Right renal cortex interstitium (tissue), 3 donors: ENCODE data around the gene IGBP1. TPM values are rescaled to one million over a fixed set of nuclear protein-coding genes. Genes with fewer than 3 reads are reported as not detected.
A peak's percentile ranks its signal among the peaks of the same experiment; 100 is the strongest.
"Not testable (repeated sequence)": the region's sequence is repeated elsewhere in the genome, so short reads cannot be mapped to it uniquely, and the experiment has no call there.

Experiments
- DNase-seq, 3 donors: peaks; one replicate each; pipeline ENCODE4 v3.0.0-alpha.2; 2013; ENCODE audit warnings: low read depth in 3 of 3, low spot score in 2 of 3
- polyA plus RNA-seq, 3 donors: library from polyadenylated mRNA; unstranded; fragments of 120-200 nt; gene quantifications; one replicate each; pipeline ENCODE4 v1.2.1, GENCODE V29; 2013; ENCODE audit not compliant: insufficient read length in 3 of 3

Gene IGBP1
- polyA plus RNA-seq, 3 donors, result 115 to 121 (median 117) TPM

DNA sequence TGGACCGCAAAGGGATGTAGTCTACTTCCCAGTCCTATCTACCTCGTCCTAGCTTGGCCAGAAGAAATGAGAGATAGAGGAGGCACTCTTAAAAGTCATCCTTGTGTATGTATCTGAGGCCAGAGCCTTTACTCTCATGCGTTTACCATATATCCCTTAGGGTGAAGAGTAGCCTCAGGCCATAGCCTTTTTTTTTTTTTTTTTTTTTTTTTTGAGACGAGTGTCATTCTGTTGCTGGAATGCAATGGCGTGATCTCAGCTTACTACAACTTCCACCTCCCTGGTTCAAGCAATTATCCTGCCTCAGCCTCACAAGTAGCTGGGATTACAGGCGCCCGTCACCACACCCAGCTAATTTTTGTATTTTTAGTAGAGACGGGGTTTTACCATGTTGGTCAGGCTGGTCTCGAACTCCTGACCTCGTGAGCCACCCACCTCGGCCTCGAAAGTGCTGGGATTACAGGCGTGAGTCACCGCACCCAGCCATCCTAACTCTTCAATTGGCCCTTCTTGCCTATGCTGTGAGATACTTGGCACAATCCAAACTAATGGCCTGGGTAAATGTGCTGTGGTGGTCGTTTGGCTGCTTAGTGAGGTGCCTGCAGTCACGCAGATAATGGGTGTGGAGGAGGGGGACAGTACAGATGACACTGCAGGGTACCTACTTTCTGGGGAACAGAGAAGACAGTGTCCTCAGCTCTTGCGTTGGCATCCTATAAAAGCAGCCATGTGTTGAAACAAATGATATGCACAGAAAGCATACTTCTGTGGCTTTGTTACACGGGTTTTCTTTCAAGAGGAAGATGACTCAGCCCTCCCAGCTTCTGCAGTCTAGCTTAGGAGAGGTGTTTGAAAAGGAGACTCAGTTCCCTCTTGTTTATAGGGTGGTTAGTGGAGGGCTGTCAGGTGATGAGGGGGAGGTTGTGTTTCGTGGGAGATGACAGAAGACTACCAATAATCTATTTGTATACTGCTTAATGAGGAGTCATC, 33.6 kb downstream of the IGBP1 start:
- DNase-seq, result no peak

DNA sequence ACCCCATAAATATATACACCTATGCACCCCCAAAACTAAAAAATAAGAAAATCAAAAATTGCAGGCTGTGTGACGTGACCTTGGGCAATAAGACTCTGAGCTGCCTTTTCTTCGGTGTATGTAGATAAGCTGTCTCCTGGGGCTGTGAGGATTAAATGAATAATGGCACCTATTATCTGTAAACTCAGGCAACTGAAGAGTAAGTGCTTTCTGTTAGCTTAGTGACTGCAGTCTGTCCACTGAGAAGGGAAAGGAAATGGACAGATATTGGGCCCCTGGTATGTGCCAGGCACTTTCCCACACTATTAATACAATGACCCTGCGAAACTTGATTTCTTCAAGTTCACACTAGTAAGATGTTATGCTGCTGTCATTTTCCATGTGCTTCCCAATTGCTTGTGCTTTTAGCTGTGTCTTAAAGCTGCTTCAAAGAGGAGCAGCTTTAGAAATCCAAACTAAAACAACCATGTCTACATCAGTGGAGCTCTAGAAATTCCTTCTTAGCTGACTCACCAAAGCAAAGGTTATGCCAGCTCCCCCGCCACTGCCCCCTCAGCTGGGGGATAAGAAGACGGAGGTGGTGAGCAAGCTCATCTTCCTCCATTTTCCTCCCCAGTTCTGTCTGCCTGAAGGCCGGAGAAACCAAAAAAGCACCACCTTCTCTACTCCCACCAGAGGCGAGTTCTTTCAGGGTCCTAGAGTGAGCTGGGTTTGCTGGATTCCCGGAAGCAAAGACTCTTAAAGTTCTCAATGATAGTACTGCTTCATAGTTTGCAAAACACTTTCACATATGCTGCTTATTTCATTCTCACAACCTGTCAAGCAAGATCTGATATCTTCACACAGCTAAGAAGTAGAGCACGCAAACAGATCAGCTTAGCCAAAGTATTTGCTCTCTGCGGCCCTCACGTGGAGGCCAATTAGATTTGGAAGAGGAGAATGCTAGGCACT, 35.3 kb downstream of the IGBP1 start:
- DNase-seq, result no peak

DNA sequence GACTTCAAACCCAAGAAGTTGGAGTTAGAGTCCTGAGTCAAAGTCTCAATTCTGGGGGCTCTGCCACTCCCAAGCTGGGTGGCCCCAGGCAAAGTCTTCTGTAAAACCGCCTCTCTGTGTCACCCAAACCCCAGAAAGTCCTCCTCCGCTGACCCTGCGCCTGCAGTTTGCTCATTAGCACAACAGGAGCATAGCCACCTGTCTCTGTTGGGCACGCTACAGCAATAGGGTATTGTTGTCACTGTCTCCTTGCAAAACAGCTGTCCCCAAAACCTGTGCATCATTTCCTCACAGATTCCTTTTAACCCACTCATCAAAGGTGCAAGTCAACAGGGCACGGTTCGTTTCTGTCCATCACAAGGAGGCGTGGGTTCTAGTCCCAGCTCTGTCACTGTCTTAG, 36.0 kb downstream of the IGBP1 start:
- DNase-seq, result no peak

DNA sequence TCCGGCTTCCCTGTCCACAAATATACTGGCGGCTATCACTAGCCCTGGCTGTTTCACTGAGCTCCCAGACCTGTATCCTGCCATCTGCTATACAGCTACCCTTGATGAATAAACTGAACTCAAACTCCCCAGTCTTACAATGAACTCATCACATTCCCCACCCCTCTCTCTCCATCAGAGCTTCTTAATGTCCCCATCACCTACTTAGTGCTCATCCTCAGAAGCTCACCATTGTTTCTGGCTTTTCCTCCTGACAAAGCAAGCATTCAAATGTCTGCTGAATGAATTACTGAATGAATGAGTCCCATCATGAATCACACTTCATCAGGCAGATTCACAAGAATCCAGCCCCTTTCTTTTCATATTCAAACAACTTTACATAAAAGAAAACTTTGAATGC, 38.4 kb downstream of the IGBP1 start:
- no peak for DNase-seq

DNA sequence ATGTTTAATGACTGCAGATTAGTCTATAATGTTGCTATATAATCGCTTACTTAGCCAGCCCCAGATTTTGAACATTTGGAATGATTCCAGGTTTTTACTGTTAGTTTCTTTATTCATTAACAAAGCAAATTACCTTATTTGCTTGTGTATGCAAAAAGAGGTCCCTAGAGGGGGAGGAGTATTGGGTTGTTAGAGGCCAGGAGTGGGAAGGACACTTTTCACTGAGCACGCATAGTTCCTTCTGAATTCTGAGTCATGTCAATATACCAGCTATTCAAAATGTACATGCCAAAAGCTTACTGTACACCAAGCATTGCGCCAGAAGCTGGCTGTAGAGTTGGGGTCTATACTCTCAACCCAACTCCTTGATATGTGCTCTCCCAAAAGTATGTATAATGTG, 39.0 kb downstream of the IGBP1 start:
- DNase-seq, result no peak

DNA sequence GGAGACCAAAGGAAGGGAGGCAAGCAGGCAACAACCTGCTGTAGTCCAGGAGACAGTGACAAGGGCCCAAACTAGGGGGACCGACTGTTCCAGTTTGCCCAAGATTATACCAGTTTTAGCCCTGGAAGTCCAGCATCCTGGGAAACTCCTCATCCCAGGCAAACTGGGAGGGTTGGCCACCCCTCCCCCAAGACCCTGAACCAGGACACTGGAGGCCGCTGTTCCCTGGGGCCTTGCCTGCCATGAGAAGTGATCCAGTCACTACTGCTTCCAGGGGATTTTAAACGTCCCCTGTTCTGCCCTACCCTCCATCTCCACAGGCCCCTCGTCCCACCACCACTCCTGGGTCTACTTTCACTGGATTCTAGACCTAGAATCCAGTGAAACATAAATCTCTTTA, 39.7 kb downstream of the IGBP1 start:
- no peak for DNase-seq

DNA sequence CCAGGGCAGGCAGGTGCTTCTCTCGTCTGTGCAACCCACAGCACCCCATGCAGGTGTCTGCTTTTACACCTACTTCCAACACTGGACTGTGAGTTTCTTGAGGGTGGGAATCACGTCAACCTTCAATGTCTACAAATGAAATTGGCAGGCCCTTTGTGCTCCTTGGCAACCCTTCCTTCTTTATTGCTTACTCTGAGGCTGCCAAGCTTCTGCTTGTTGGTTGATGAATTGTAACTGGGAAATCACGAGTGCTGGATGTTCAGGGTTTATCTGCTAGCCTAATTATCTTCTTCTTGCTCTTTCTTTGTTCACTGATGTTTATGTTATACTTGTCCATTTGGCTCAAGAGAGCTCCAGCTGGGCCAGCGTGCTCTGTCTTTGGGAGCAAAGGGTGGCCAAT, 41.5 kb downstream of the IGBP1 start:
- no peak for DNase-seq

DNA sequence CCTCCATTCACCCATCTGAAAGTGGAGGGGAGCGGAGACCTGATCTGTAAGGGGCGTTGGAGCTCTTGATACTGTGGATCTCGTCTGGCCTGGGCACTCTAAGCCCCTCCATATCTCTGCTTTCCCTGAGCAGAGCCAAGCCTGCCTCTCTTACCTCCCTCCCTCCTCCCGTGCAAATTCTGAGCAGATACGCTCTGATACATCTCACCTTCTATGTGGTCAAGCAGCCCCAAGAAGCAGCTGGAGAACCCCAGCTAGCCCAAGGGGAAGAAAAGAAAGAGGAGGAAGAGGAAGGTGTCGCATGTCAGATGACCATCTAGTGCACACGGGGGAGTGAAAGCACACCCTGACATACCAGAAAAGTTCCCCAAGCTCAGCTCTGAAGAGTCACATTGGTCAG, 42.1 kb downstream of the IGBP1 start:
- DNase-seq, result no peak

DNA sequence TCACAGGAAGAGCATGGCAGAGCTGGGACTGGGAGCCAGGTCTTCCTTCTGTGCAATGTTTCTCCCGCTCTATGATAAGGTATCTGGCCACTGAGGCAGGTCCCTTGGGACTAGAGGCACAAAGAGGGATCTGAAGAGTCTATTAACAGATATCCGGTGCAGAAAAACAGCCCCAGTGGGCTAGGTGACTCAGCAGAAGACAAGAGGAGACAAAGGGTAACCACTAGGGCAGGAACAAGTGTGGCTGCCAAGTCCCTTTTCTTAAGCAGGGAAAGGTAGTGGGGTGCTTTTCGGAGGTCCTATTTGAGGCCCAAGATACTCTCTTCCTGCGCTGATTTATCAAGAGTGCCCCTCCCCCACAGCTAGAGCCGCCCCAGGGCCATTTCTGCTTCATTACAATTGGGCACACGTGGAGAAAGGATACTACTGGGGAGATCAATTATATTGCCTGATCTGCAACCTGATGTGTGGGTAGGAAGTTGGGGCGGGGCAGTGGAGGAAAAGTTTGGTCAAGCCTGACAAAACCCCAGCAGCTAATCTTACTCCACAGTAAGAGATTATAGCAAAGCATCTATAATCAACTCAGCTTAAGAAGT, 43.8 kb downstream of the IGBP1 start, which contains the start of gene DGAT2L6:
Gene DGAT2L6 (plus strand): TSS at position 546 of the 596 bp plus-strand sequence. CDS start 100 bp downstream, outside the sequence.
- DNase-seq, result no peak

DNA sequence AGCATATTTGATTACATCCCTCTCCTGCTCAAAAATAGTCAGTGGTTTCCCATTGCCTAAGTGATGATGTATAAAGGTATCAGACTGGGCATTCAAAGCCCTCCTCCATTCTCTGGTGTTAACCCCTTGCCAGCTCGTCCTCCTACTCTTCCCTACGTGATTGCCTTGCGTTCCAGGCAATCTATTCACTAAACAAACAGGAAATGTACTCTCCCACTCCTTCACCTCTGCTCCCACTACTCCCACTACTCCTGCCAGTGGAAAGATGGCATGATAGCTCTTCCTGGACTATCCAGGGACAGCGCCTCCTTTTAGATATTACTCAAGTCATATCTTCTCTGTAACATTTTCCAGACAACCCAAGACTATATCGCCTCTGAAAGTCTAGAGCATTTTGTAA, 49.8 kb downstream of the IGBP1 start:
- DNase-seq, result no peak

DNA sequence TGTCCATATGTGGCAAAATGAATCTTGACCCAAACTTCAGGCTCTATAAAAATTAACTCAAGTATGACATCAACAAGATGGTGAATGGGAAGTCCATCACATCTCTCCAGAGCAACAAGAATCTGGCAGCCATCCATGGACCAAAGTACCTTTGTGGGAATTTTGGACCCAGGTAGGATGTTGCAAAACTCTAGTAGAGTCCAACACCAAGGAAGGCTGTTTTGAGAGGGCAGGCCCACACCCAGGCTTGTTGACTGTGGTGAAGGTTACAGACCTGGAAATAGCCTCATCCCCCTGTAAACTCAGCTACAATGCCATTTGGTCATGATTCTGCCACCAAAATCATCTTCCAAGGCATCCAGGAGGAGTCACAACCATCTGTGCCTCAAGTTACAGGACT, 57.0 kb downstream of the IGBP1 start:
- no peak for DNase-seq

DNA sequence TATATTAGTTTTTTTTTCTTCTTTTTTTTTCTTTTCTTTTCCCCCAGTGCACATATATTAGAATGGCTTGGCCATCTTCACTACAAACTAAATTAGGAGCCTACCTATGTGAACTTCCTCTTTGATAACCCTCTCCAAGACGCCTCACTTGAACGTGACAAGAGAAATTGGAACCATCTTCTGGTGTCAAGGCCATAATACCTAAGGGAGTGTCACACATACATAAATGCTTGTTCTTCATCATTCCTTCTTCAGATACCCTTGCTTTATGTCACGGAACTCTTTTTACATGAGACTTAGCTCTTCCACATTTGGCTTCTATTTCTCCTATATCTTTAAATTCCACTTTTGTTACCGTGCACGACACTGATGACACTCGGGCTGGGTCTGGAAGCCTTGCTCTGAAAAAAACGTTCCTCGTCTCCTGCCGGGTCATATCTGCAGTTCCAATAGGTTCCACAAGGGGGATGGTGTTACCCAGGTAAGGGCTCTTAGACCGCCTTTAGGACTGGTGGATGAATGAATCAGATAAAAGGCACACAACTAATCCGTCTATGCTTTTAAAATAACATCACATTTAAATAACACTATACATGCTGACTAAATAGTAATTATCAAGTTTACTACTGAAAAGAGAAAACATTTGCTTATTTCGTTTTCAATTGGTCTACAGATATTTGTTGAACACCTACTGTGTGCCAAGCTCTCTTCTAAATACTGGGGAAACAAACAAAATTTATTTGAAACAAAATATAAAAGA, 63.9 kb downstream of the IGBP1 start:
- DNase-seq, result peak; percentile 1 to 9 (median 6)

DNA sequence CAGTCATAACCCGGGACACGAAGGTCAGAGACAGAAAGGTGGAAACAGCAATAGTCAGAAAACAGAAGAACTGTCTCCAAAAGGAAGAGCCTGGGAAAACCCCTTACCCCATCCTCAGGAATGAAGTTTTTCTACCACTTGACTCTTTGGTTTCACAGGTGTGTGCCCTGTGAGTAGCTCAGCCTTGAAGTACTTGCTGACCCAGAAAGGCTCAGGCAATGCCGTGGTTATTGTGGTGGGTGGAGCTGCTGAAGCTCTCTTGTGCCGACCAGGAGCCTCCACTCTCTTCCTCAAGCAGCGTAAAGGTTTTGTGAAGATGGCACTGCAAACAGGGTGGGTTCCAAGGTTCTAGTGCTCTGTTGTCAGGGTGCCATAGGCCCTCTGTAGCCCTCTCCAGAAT, 68.5 kb downstream of the IGBP1 start:
- no peak for DNase-seq

DNA sequence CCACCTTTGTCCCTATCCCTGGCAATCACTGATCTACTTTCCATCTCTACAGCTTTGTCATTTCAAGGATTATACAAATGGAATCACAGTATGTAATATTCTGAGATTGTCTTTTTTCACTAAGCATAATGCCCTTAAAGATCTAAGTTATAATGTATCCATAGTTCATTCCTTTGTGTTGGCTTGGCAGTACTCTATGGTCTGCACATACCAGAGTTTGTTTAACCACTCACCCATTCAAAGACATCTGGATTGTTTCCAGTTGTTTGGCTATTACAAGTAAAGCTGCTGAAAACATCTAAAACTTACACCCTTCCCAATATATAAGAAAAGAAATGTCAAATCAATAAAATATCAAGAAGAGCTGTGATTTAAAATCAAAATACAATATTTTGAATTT, 75.2 kb downstream of the IGBP1 start:
- DNase-seq, result no peak

DNA sequence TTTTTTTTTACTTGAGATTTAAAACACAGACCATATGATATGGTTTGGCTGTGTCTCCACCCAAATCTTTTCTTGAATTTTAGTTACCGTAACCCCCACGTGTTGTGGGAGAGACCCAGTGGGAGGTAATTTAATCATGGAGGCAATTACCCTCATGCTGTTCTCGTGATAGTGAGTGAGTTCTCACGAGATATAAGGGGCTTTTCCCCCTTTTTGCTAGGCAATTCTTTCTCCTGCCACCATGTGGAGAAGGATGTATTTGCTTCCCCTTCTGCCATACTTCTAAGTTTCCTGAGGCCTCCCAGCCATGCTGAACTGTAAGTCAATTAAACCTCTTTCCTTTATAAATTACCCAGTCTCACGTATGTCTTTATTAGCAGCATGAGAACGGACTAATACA, 76.3 kb downstream of the IGBP1 start:
- DNase-seq, result not testable (repeated sequence)

Other genes with a start within 250 kb of the IGBP1 start
- not detected for gene AWAT2, start 83.5 kb upstream of the IGBP1 start, polyA plus RNA-seq
- not detected for gene OTUD6A, start 71.0 kb upstream of the IGBP1 start, polyA plus RNA-seq
- gene DGAT2L6, start 44.0 kb downstream of the IGBP1 start, polyA plus RNA-seq, result not detected
- not detected for gene AWAT1, start 101.2 kb downstream of the IGBP1 start, polyA plus RNA-seq
- under 1 TPM in 2 of 3 donors, not detected in 1; 0.16 to 0.18 TPM for gene P2RY4, start 126.8 kb downstream of the IGBP1 start, polyA plus RNA-seq
- under 1 TPM; 0.20 to 0.50 (median 0.43) TPM for gene ARR3, start 134.9 kb downstream of the IGBP1 start, polyA plus RNA-seq
- gene RAB41, start 148.7 kb downstream of the IGBP1 start, polyA plus RNA-seq, result 1 to 10 TPM in 1 of 3 donors, under 1 TPM in 2; 0.86 to 1.0 (median 0.93) TPM
- 10 to 100 TPM; 63.1 to 67.8 (median 64.0) TPM for gene PDZD11, start 156.5 kb downstream of the IGBP1 start, polyA plus RNA-seq
- 10 to 100 TPM; 17.6 to 20.1 (median 18.2) TPM for gene KIF4A, start 156.7 kb downstream of the IGBP1 start, polyA plus RNA-seq